Fibroblast of villous mesenchyme (primary cell): Measurements from ENCODE around the gene PRDM15. TPM values are rescaled to one million over a fixed set of nuclear protein-coding genes. Genes with fewer than 3 reads are reported as not detected.

Experiments used
- DNase-seq: peaks from one replicate; pipeline ENCODE4 v3.0.0-alpha.2; 2010; ENCODE audit warnings: low read depth
- H3K4me3 ChIP-seq: 2 replicates; pipeline ENCODE4 v1.5.1; 2011; ENCODE audit warnings: low read depth, mild to moderate bottlenecking, low read length
- total RNA-seq: library from RNA; depleted of rRNA; stranded (reverse); fragments of >200 nt; gene quantifications from 2 replicates; pipeline ENCODE4 v1.2.3, GENCODE V29; 2012
- TF ChIP-seq, protein P1 (sequence below): IDR thresholded peaks from 2 replicates; pipeline ENCODE4 v1.5.1; 2012; ENCODE audit warnings: low read depth, mild to moderate bottlenecking, low read length; ENCODE audit not compliant: insufficient read depth

Gene PRDM15
- total RNA-seq, 1 donor, result 5.2 TPM

DNA sequence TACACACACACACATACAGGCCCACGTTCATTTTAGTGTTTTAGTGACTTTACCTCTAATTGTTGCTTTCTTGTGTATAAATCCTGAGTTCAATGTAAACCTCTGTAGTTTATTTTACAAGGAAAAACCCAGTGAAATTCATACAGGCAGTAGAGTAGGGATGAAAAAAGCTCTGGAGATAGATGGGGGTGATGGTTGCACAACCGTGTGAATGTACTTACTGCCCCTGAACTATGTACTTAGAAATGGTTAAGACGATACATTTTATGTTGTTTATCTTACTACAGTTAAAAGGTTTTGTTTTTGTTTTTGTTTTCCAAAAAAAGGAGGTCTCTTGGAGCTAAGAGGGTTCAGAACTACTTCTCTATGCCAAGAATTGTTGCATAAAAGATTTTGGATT is 29.7 kb upstream of the PRDM15 start:
- DNase-seq, result peak; percentile 55
- TF ChIP-seq, protein P1, sequence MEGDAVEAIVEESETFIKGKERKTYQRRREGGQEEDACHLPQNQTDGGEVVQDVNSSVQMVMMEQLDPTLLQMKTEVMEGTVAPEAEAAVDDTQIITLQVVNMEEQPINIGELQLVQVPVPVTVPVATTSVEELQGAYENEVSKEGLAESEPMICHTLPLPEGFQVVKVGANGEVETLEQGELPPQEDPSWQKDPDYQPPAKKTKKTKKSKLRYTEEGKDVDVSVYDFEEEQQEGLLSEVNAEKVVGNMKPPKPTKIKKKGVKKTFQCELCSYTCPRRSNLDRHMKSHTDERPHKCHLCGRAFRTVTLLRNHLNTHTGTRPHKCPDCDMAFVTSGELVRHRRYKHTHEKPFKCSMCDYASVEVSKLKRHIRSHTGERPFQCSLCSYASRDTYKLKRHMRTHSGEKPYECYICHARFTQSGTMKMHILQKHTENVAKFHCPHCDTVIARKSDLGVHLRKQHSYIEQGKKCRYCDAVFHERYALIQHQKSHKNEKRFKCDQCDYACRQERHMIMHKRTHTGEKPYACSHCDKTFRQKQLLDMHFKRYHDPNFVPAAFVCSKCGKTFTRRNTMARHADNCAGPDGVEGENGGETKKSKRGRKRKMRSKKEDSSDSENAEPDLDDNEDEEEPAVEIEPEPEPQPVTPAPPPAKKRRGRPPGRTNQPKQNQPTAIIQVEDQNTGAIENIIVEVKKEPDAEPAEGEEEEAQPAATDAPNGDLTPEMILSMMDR, result no peak

GRCh38 chr21:41907496-41908258 is 28.5 kb upstream of the PRDM15 start:
- TF ChIP-seq, protein P1, result no peak

More for the DNA sequence above, 29.7 kb upstream of the PRDM15 start:
- H3K4me3 ChIP-seq, result no peak overlapping the region

DNA sequence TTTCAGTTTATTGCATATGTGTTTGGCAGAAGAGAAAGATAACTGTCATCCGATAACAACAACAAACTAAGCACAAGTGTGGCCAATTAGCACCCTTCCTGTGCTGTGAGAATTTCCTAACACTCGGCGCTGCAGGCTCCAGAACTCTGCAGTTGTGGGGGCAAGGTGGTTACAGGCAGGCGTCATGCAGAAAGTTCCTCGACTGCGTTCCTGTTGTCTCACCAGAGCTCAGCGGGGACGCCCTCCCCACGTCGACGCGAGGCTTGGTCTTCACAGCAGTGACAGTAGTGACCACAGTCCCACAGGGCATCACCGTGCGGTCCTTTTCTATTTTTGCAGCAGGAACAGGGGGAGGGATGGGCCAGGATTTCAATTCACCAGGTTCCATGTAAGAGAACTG is 27.6 kb upstream of the PRDM15 start:
- TF ChIP-seq, protein P1, result no peak
- no peak overlapping the region for H3K4me3 ChIP-seq
- DNase-seq, result no peak

More at GRCh38 chr21:41907496-41908258, 28.5 kb upstream of the PRDM15 start:
- no peak overlapping the region for H3K4me3 ChIP-seq
- no peak for DNase-seq

GRCh38 chr21:41903559-41904351 is 24.6 kb upstream of the PRDM15 start:
- TF ChIP-seq, protein P1, result no peak
- DNase-seq, result no peak
- no peak overlapping the region for H3K4me3 ChIP-seq

DNA sequence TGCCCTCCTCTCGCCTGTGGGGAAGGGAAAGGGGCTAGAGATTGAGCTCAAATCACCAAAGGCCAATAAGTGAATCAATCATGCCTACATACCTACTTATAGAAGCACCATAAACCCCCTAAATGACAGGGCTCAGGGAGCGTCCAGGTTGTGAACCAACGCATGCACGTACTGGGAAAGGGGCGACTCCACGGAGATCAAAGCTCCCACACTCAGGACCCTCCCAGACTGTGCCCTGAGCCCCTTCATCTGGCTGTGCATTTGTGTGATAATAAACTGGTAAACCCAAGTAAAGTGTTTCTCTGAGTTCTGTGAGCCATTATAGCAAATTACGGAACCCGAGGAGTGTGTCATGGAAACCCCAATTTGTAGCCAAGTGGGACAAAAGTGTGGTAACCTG is 23.8 kb upstream of the PRDM15 start:
- no peak for DNase-seq
- H3K4me3 ChIP-seq, result no peak overlapping the region
- TF ChIP-seq, protein P1, result no peak

DNA sequence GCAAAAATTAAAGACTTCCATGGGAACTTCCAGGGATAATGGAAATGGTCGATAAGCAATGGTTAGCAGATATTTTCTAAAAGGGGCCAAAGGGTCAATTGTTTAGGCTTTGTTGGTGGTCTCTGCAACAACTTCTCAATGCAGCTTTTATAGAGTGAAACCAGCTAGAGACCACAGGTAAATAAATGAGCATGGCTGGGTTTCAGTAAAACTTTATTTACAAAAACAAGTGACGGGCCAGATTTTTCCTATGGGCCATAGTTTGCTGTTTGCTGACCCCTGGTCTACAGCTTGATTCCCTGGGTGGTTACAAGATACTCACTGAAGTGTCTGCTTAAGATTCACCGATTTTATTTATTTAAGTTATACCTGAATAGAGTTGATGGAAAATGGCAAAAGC is 22.6 kb upstream of the PRDM15 start:
- TF ChIP-seq, protein P1, result no peak
- no peak for DNase-seq
- H3K4me3 ChIP-seq, result no peak overlapping the region
